WERI-Rb-1 (cell line): ENCODE results near the gene NPHP4.

ENCODE experiments used
- DNase-seq: peaks from one replicate; pipeline ENCODE4 v3.0.0-alpha.2; 2020
- H3K27ac ChIP-seq: fragments of 250-450 bp; sonication (Bioruptor Pico); 2 replicates; pipeline ENCODE4 v1.5.1; 2020; ENCODE audit warnings: mild to moderate bottlenecking, moderate library complexity
- H3K27me3 ChIP-seq: fragments of 250-450 bp; sonication (Bioruptor Pico); 2 replicates; pipeline ENCODE4 v1.5.1; 2021; ENCODE audit warnings: mild to moderate bottlenecking, low read depth, moderate library complexity; ENCODE audit not compliant: insufficient read depth, severe bottlenecking
- H3K36me3 ChIP-seq: fragments of 250-450 bp; sonication (Bioruptor Pico); 2 replicates; pipeline ENCODE4 v1.5.1; 2020; ENCODE audit warnings: mild to moderate bottlenecking, moderate library complexity
- H3K4me3 ChIP-seq: 2 replicates; pipeline ENCODE4 v1.5.1; 2011; ENCODE audit warnings: low read depth, mild to moderate bottlenecking, control low read depth, low read length
- H3K9me3 ChIP-seq: fragments of 250-450 bp; sonication (Bioruptor Pico); 2 replicates; pipeline ENCODE4 v1.5.1; 2021; ENCODE audit warnings: mild to moderate bottlenecking, moderate library complexity; ENCODE audit not compliant: severe bottlenecking
- TF ChIP-seq, protein P1 (sequence below): IDR thresholded peaks from 2 replicates; pipeline ENCODE4 v1.5.1; 2011; ENCODE audit warnings: low read depth, mild to moderate bottlenecking, control low read depth, inconsistent platforms, low read length

NPHP4 gene

DNA sequence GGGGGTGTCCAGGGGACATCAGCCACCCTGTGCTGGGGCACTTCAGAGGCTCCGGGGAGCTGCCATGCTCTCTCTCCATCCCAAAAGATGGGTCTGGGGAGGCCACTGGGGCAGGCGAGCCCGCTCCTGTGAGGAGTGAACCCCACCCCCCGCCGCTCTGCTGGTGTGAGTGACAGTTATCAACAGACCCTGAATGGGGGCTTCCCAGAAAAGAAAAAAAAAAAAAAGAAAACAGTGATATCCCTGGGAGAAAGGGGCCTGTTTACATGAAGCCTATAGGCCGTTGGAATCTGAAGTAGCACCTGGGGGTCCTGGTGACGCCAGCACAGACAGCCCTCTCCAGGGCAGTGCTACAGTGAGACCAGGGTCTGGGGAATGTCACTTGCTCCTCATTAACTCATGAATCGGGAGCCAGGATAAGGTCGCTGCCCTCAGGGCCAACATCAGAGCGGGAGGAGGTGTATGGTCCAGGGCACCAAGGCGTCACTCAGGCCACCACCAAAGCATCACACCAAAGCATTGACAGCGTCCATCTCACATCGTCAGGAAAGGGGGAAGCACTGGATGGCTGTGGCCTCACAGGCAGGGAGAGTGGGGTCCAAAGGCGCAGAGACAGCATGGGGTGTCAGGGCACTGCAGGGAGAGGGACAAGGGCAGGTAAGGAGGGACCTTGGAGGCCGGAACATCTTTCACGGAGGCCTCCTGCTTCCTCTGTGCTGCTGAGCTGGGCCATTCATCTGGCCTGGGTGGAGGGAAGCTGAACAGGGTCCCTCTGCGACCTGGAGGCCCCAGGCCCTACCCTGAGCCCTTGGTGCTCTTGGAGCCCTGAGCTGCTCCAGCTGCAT is 8.4 kb upstream of the NPHP4 start:
- H3K27me3 ChIP-seq: no peaks in the 10 kb centered on the region
- peaks cover 4% of the 10 kb centered on the region; the same call in 1 of the 2 replicates for H3K36me3 ChIP-seq
- no peak for DNase-seq
- H3K4me3 ChIP-seq: no peak overlapping the region
- peak overlapping the region; percentile 76 for H3K27ac ChIP-seq
- H3K9me3 ChIP-seq: no peaks in the 10 kb centered on the region
- TF ChIP-seq, protein P1, sequence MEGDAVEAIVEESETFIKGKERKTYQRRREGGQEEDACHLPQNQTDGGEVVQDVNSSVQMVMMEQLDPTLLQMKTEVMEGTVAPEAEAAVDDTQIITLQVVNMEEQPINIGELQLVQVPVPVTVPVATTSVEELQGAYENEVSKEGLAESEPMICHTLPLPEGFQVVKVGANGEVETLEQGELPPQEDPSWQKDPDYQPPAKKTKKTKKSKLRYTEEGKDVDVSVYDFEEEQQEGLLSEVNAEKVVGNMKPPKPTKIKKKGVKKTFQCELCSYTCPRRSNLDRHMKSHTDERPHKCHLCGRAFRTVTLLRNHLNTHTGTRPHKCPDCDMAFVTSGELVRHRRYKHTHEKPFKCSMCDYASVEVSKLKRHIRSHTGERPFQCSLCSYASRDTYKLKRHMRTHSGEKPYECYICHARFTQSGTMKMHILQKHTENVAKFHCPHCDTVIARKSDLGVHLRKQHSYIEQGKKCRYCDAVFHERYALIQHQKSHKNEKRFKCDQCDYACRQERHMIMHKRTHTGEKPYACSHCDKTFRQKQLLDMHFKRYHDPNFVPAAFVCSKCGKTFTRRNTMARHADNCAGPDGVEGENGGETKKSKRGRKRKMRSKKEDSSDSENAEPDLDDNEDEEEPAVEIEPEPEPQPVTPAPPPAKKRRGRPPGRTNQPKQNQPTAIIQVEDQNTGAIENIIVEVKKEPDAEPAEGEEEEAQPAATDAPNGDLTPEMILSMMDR: no peak

DNA sequence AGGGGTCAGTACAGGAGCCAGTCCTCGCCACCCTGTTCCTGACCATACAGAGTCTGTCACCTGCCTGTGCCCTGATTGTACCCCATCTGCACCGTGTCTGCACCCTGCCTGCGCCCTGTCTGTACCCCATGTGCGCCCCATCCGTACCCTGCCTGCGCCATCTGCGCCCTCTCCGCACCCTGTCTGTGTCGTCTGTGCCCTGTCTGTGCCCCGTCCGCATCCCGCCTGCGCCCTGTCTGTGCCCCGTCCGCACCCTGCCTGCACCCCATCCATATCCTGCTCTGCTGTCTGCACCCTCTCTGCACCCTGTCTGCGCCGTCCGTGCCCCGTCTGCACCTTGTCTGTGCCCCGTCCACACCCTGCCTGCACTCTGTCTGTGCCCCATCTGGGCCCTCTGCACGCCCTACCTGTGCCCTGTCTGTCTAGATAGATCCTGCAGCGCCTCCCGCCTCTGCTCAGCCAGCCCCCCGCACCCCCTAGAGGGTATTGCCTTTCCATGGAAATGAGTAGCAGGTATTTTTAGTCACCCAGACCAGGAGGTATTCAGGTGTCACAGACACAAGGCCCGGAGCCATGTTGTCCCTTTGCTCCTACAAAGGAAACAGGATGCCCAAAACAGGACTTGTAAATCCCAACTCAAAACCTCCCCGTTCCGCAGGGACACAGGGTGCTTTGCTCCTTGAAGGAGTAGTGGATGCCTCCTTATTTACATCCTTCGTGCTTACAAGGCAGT is 7.7 kb upstream of the NPHP4 start:
- no peak for DNase-seq
- Histone ChIP-seq H3K27me3 (no peaks in the 10 kb centered on the region), H3K4me3 (no peak overlapping the region), H3K36me3 (peaks cover 6% of the 10 kb centered on the region; the same call in 1 of the 2 replicates), H3K9me3 (no peaks in the 10 kb centered on the region), H3K27ac (no peak overlapping the region)
- TF ChIP-seq, protein P1: no peak

DNA sequence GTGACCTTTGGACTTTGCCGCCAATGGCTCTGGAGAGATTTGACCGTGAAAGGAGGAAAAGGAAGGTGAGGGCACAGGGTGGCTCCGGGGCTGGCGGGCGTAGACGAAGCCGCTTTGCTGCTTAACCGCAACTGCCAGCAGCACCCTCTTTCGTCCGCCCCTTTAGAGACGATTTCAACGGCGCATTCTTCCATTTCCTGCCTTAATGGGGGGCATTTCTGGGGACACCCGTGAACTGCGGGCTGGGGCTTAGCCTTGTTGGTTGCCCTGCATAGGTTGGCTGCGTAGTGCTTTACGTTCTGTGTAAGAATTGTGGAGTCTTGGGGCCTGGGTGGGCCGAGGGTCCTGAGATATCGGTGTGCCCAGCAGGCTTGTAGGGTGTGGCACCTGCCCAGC is 6.7 kb upstream of the NPHP4 start:
- DNase-seq: no peak
- TF ChIP-seq, protein P1: no peak
- Histone ChIP-seq H3K36me3 (peaks cover 6% of the 10 kb centered on the region; the same call in 1 of the 2 replicates), H3K9me3 (no peaks in the 10 kb centered on the region), H3K27me3 (no peaks in the 10 kb centered on the region), H3K4me3 (no peak overlapping the region), H3K27ac (no peak overlapping the region)

DNA sequence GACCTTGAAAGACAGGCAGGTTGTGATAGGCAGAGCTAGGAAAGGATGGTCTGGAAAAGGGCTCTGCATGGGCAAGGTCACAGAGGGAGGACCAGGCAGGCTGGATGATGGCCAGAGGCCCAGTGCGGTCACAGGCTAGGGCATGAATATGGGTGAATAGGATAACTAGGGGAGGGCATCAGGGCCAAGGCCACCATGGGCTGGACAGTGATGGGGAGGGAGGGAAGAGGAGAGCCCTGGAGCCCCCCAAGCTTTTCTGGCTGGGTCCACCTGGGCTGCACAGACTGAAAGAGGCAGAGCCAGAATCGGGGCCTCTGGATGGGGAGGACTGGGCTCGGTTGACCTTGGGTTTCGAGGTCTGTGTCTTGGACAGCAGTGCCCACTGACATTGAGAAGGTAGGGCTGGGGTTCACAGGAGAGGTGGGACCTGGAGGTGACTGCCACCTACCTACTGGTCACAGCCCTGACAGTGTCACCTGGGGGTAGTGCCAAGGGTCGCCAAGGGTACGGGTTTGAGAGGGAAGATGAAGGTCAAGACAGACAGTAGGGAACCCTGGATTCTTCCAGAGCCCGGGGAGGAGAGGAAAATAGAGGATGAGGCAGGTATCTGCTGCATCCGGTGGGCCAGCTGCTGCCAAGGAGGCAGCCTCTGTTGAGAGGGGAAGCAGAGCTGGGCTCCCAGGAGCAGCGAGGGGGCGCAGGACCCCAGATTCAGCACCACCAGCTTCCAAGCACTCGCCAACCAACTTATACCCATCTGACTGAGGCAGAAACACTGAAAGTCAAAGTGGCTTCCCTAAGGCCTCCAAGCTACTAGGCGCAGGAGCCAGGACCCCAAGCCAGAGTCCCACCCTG is 6.1 kb upstream of the NPHP4 start:
- Histone ChIP-seq H3K27me3 (no peaks in the 10 kb centered on the region), H3K27ac (no peak overlapping the region), H3K9me3 (no peaks in the 10 kb centered on the region), H3K4me3 (no peak overlapping the region), H3K36me3 (peaks cover 6% of the 10 kb centered on the region; the same call in 1 of the 2 replicates)
- DNase-seq: no peak
- TF ChIP-seq, protein P1: no peak

DNA sequence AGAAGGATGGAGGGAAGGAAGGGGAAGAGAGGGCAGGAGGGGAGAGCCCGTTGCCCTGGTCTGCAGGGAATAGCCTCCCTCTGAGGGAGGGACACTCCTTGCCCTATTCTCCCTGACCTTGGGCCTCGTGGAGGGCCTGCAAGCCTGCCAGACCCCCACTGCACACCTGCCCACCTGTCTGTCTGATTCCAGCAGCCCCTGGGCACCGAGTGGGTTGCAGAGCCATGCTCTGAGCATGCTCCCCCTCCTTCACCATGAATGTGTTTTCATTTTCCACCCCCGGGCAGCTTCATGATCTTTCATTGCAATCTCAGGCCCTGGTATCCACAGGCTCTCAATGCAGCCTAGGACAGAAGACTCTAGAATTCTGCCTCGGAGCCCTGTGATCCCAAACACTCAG is 5.1 kb upstream of the NPHP4 start:
- H3K27ac ChIP-seq: no peak overlapping the region
- H3K4me3 ChIP-seq: no peak overlapping the region
- DNase-seq: no peak
- no peaks in the 10 kb centered on the region for H3K9me3 ChIP-seq
- TF ChIP-seq, protein P1: no peak
- H3K27me3 ChIP-seq: no peaks in the 10 kb centered on the region
- H3K36me3 ChIP-seq: peaks cover 6% of the 10 kb centered on the region; the same call in 1 of the 2 replicates
